Midbrain (tissue), 1 donor: Measurements from ENCODE around the gene LRRC10B.
"Not testable (repeated sequence)": the region's sequence is repeated elsewhere in the genome, so short reads cannot be mapped to it uniquely, and the experiment has no call there.

ENCODE experiments used
- DNase-seq: peaks from one replicate; lab custom pipeline; 2025; lab: John Stamatoyannopoulos, UW

Gene LRRC10B

DNA sequence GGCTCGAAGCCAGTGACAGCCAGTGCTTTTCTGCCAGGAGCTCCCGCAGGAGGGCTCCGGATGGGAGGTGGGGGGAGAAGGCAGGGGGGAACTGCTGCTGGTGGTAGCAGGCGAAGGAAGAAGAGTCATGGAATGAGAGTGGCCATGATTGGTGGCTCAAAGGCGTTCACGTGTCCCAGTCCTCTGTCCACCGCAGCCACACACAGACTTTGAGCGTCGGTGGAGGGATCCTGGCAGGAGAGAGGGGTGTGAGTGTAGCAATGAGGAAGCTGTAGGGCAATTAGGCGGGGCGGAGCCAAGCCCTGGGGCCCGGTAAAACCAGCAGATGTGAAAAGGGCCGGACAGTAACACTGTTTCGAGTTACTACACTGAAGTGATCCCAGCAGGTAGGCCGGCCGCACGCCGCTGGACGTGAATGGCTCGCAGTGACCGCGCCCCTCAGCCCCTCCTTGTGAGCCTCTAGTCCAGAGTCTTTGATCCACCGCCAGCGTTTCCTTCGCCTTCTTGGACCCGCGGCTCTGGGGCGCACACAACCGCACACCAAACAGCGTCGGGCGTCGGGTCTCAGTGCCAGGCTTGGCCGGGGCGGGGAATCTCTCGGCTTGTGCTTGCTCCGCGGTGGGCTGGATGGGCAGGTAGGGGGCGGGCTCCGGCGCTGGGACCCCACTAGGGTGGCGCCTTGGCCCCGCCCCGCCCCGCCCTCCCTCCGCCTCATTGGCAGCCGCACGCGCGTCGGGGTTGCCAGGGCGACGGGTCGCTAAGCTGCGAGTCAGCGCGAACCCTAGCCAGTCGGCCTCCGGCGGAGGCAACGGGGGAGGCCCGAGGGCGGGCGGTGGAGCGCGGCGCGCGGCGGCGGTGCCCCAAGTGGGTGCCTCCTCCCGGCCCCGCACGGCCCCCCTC is at the start of gene LRRC10B:
Gene LRRC10B (plus strand): TSS at position 788 of the 900 bp plus-strand sequence. CDS start 250 bp downstream, outside the sequence.
- DNase-seq = no peak

DNA sequence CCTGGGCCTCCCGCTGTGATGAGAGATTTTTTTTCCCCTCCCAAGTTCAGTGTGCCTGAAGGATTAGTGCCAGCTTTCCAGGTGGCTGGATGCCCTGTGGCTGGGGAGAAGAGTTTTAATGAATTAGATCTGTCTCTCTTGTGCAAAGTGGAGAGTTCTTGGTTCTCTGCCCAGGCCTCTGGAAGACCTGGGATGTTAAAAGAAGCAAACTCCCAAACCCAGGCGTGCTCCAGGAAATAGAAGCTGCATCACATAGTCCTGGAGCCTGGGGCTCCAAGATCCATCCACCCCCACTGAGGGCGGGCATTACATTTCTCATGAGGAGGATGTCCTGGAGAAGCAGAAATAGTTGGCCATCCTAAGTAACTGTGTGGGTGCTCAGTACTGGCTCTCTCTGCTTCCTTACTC is 48.1 kb upstream of the LRRC10B start:
- peak; percentile 35 for DNase-seq

- DNase-seq = no peak
Measured at GRCh38 chr11:61460986-61461385, 47.6 kb upstream of the LRRC10B start.

GRCh38 chr11:61467602-61468001 is 40.9 kb upstream of the LRRC10B start:
- DNase-seq = not testable (repeated sequence)

GRCh38 chr11:61468002-61468401 is 40.5 kb upstream of the LRRC10B start:
- no peak for DNase-seq

DNA sequence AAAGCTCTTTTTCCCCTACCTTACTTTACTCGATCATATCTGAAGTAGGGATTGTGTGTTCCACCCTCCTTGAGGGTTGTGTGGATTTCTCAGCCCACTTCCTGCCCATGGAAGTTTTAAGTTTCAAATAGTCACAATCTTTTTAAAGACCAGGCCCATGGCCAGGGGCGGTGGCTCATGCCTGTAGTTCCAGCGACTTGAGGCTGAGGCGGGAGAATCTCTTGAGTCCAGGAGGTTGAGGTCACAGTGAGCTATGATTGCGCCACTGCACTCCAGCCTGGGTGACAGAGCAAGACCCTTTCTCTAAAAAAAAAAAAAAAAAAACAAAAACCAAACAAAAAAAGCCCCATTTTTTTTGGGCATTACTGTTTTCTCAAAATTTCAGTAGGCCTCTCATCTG is 36.3 kb upstream of the LRRC10B start:
- DNase-seq = no peak

DNA sequence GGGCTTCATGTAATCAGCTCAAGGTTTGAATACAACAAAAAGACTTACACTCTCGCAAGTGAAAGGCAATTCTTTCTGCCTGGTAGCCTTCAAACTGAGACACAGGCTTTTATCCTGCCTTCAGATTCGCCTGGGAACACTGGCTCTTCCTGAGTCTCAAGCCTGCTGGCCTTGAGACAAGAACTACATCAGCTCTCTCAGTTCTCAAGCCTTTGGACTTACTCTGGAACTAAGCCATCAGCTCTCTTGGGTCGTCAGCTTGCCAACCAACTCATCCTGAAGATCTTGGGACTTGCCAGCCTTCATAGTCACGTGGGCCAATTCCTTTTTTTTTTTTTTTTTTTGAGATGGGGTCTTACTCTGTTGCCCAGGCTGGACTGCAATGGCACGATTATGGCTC is 35.7 kb upstream of the LRRC10B start:
- peak; percentile 38 for DNase-seq

GRCh38 chr11:61473370-61474012 is 35.1 kb upstream of the LRRC10B start:
- DNase-seq = no peak

DNA sequence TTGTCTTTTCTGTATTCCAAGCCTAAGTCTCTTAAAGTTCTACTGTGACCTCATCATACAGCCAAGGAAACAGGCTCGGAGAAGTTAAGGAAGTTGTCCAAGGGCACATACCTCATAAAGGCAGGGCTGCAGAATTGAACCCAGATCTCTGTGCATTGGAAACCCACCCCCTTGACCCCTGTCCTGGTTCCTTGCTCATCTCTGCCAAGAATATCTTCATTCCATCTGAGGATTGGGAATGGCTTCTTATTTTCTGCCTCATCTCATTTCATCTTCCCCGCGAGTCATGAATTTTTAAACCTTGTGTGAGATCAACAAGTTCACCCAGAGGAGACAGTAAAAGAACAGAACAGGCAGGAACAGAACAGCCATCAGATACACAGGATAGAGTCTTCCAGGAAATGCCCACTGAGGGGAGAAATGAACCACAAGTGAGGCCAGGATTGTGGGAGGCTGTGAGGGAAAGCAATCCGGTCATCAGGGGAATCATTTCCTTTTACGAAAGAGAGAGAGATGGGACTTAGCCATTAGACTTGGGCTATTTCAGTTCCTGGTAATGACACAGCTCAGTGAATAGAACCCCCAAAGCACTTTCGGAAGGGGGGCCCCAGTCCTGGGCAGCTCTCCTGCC is 34.4 kb upstream of the LRRC10B start:
- DNase-seq = no peak

GRCh38 chr11:61475433-61475832 is 33.1 kb upstream of the LRRC10B start:
- DNase-seq = no peak

DNA sequence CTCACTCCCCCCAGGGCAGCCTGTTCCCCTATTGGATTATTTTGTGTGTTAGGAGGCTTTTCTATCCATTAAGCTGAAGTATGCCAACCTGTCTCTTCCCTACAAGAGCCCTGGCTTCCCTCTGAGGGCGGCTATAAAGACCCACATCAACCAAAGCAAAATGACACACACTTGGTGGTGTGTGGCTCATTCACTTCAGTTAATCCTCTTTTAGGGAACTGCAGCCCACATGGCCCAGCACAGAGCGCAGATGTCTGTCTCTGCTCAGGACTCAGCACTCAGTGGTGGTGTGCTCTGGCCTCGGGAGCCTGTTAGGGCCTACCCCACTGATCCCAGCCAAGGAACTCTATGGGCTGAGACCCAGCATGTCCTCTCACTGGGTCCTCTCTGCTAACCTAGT is 32.2 kb upstream of the LRRC10B start:
- no peak for DNase-seq

GRCh38 chr11:61477126-61477525 is 31.4 kb upstream of the LRRC10B start:
- DNase-seq = no peak

DNA sequence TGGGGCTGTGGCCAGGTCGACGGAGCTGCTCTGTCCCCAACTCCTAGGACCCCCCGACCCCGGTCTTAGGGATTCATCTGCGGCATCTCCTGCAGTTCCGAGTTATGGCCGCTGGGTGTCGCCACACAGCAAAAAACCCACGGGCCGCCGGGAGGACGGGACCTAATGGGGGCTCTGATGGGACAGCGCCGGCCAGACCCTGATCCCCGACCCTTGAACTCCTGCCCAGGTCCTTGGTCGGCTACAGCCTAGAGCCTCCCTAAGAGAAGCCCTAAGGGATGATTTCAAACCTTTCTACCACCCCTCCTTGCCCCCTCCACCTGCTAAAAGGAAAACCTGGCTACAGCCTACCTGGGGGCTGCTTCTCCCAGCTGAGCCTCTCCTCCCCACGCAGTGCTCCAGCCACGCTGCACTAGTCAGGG is 30.8 kb upstream of the LRRC10B start:
- peak; percentile 11 for DNase-seq

- DNase-seq = not testable (repeated sequence)
Measured at GRCh38 chr11:61479360-61480058, 29.0 kb upstream of the LRRC10B start.

DNA sequence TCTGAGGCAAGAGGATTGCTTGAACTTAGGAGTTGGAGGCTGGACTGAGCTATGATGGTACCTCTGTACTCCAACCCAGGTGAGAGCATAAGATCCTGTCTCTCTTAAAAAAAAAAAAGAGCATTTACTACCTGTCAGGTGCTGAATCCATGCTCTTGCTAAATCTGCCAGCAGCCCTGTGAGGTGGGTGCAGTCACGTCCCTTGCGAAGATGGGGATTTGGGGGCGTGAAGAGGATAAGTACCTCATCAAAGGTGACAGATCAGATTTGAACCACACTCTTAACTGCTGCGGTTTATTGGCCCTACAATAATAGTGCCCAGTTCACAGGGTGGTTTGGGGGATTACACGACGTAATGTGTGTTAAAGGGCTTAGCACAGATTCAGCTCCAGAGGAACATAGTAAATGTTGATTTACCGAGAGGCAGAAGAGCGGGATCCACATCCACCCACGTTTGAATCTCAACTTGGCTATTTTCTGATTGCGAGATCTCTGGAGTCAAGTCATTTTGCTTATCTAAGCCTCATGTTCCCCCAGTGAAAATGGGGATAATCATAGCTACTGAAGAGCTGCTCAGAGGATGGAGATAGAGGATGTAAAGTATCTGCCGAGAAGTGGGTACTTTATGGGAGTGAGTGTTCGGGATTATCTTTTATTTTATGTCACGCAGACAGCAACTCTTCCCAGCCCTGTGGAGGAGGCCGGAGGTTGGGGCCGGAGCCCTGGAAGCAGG is 28.1 kb upstream of the LRRC10B start:
- no peak for DNase-seq

- no peak for DNase-seq
Measured at GRCh38 chr11:61480994-61481335, 27.6 kb upstream of the LRRC10B start.

- DNase-seq = no peak
Measured at GRCh38 chr11:61481806-61482205, 26.7 kb upstream of the LRRC10B start.

DNA sequence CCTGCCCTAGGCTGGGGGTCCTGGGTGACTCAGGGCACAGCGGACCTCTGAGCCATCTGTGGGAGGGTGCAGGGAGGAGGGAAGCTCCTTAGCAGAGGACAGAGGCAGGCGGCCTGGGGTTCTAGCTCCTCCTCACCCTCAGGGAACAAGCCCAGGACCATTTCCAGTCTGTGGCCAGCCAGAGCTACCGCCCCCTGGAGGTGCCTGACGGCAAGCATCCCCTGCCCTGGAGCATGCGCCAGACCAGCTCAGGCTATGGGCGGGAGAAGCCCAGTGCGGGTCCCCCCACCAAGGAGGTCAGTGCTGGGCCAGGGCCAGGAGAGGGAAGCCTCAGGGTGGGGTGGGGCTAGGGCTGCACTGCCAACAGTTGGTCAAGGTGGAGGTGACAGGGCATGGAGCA is 26.0 kb upstream of the LRRC10B start:
- no peak for DNase-seq

GRCh38 chr11:61484541-61484940 is 24.0 kb upstream of the LRRC10B start:
- DNase-seq = no peak

- DNase-seq = no peak
Measured at GRCh38 chr11:61485080-61485479, 23.5 kb upstream of the LRRC10B start.

- DNase-seq = no peak
Measured at GRCh38 chr11:61486011-61486620, 22.4 kb upstream of the LRRC10B start.
